ENCODE data around the gene STOX2.
"Not testable (repeated sequence)": the region's sequence is repeated elsewhere in the genome, so short reads cannot be mapped to it uniquely, and the experiment has no call there.

Gene STOX2

GRCh38 chr4:184016759-184017668 is 111.9 kb downstream of the STOX2 start:
- in situ Hi-C loops (cut with HindIII; ENCODE audit: low sequenced_read_pairs) = no loop called here

GRCh38 chr4:184019076-184019475 is 114.0 kb downstream of the STOX2 start:
- in situ Hi-C loops (cut with HindIII; ENCODE audit: low sequenced_read_pairs) = no loop called here

GRCh38 chr4:184019667-184020623 is 114.8 kb downstream of the STOX2 start:
- in situ Hi-C loops (cut with HindIII; ENCODE audit: low sequenced_read_pairs) = no loop called here

- in situ Hi-C loops (cut with HindIII; ENCODE audit: low sequenced_read_pairs) = no loop called here
These were observed 116.3 kb downstream of the STOX2 start for GRCh38 chr4:184021389-184021788.

DNA sequence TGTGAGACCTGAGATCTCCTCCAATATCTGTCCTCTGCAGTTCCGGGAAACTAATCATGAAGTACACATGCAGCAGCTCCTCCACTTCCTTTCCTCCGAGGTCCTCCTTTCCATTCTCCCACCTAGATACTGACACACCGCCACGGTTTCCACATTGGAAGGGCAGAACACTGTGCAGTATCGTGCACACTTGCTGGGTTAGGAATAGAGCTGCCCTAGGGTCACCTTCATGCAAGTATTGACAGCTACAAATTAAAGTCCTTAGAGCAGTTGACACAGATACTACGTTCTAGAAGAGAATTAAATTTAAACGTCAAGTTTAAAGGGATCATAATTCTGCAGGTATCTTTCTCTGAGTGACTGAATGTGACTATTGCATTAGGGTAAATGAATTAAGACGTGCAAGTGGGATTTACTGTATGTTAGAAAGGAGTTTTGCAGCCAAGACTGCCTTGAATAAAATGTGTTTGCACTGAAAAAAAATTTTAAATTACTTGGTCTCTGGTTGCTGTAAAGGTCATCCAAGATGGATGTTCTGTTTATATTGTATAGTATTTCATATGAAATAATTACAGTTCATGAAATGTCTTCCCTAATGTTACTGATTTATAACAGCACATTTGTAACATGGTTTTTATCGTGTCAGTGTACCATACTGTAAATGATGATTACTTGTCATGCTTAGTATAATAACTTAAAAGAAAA is 117.7 kb downstream of the STOX2 start:
- in situ Hi-C loops (cut with HindIII; ENCODE audit: low sequenced_read_pairs) = no loop called here

DNA sequence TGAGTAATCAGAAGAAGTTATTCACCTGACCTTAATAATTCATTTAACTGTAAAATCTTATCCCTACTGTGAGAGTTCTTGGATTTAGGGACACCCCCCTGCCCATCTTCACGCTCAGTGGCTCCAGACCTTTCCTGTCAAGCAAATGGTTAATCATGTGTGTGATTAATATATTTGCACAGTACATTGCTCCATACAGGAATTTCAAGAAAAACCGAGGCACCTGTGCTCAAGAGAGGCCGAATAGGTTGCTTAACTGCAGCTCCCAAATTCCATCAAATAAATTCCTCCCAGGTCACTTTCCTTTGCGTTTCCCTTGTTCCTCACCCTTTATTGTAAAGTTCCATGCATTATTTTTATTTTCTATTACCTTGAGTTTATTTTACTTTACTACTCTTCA is 119.5 kb downstream of the STOX2 start:
- in situ Hi-C loops (cut with HindIII; ENCODE audit: low sequenced_read_pairs) = no loop called here

- in situ Hi-C loops (cut with HindIII; ENCODE audit: low sequenced_read_pairs) = no loop called here
These were observed 123.7 kb downstream of the STOX2 start for GRCh38 chr4:184028561-184029374.

GRCh38 chr4:184030036-184030435 is 124.9 kb downstream of the STOX2 start:
- in situ Hi-C loops (cut with HindIII; ENCODE audit: low sequenced_read_pairs) = no loop called here

- in situ Hi-C loops (cut with HindIII; ENCODE audit: low sequenced_read_pairs) = no loop called here
These were observed 125.7 kb downstream of the STOX2 start for GRCh38 chr4:184030764-184031163.

GRCh38 chr4:184032091-184032490 is 127.0 kb downstream of the STOX2 start:
- in situ Hi-C loops (cut with HindIII; ENCODE audit: low sequenced_read_pairs) = no loop called here

- in situ Hi-C loops (cut with HindIII; ENCODE audit: low sequenced_read_pairs) = no loop called here
These were observed 134.9 kb downstream of the STOX2 start for GRCh38 chr4:184039963-184040383.

- in situ Hi-C loops (cut with HindIII; ENCODE audit: low sequenced_read_pairs) = no loop called here
These were observed 136.0 kb downstream of the STOX2 start for GRCh38 chr4:184041156-184041555.

GRCh38 chr4:184046148-184046547 is 141.0 kb downstream of the STOX2 start:
- in situ Hi-C loops (cut with HindIII; ENCODE audit: low sequenced_read_pairs) = no loop called here

DNA sequence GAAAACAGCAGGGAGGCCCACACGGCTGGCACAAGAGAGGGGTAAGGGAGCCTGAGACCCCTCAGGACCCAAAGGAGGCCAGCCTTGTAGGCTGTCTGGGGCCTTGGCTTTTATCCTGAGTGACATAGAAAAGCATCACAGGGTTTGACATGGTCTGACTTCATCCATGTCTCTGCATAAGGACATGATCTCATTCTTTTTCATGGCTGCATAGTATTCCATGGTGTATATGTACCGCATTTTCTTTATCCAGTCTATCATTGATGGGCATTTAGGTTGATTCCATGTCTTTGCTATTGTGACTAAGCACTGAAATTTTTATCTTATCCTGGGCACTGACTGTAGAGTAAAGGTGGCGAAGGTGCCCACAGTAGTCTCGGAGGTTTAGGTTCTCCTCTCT is 146.2 kb downstream of the STOX2 start:
- in situ Hi-C loops (cut with HindIII; ENCODE audit: low sequenced_read_pairs) = not testable (repeated sequence)

- in situ Hi-C loops (cut with HindIII; ENCODE audit: low sequenced_read_pairs) = no loop called here
These were observed 147.5 kb downstream of the STOX2 start for GRCh38 chr4:184052616-184053015.

GRCh38 chr4:184053434-184053833 is 148.3 kb downstream of the STOX2 start:
- in situ Hi-C loops (cut with HindIII; ENCODE audit: low sequenced_read_pairs) = no loop called here

DNA sequence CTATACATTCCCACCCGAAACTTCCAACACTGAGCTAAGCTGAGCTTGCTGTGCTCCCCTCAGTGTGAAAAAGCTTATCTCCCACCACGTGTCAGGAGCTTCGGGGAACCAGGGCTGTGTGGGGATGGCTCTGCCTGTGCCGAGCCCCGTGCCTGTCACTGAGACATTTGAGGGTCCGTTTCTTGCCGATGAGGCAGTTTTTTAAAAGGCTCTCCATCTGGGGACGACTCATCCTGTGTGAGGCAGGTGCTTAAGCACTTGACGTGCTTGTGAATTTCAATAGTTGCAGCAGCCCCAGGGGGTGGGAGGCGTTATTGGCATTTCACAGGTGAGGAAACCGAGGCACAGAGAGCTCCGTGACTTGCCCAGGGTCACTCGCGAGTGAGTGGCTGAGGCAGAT is 151.8 kb downstream of the STOX2 start:
- in situ Hi-C loops (cut with HindIII; ENCODE audit: low sequenced_read_pairs) = no loop called here

DNA sequence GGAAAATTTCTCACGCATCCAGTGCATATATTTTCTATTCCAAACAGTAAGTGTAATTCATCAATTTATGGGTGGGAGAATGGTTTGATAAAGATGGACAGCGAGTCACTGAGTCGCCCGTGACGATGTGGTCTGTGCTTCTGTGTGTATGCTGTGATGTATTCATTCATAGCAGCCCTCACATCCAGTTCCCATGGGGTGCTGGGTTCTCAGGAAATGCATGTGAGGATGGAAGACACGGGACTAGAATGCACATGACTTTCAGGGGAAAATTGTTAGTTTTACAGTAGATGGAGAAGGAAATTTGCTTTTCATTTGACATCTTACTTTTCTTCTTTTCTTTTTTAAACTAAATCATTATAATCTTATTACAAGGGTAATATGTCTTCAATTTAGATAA is 152.9 kb downstream of the STOX2 start:
- in situ Hi-C loops (cut with HindIII; ENCODE audit: low sequenced_read_pairs) = no loop called here

DNA sequence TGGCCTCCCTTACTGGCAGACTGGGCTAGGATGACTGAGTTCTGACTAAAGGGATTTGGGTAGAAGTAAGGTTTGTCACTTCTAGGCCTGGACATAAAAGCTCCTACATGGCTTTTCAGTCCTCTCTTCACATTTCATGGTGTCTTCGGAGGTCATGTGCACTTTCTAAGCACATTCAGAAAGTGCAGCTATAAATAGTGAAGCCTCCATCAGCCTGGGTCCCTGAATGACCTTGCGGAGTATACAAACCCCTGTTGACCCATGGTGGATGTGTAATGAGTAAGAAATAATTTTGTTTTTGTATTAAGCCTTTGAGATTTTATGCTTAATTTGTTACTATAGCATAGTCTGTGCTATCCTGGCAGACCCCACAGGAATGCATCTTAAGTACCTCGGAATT is 154.0 kb downstream of the STOX2 start:
- in situ Hi-C loops (cut with HindIII; ENCODE audit: low sequenced_read_pairs) = no loop called here

GRCh38 chr4:184061582-184061981 is 156.5 kb downstream of the STOX2 start:
- in situ Hi-C loops (cut with HindIII; ENCODE audit: low sequenced_read_pairs) = no loop called here
